Trophoblast cell (in vitro differentiated cells and primary cell): ENCODE measurements around the gene WASF1. TPM values are rescaled to one million over a fixed set of nuclear protein-coding genes. Genes with fewer than 3 reads are reported as not detected.

Source experiments
- DNase-seq, 2 donors: peaks; one replicate each; pipeline ENCODE4 v3.0.0-alpha.2; 2016
- H2AFZ ChIP-seq: 2 replicates; pipeline ENCODE4 v1.6.1; 2013; ENCODE audit warnings: low read length, moderate library complexity, mild to moderate bottlenecking; ENCODE audit not compliant: insufficient read depth, poor library complexity
- H2AK5ac ChIP-seq: 2 replicates; pipeline ENCODE4 v1.6.1; 2013; ENCODE audit warnings: mild to moderate bottlenecking, low read length
- H2BK120ac ChIP-seq: 2 replicates; pipeline ENCODE4 v1.6.1; 2013; ENCODE audit warnings: low read length, mild to moderate bottlenecking, moderate library complexity; ENCODE audit not compliant: insufficient read depth, poor library complexity
- H2BK12ac ChIP-seq: 2 replicates; pipeline ENCODE4 v1.6.1; 2013; ENCODE audit warnings: mild to moderate bottlenecking, low read length, moderate library complexity
- H2BK5ac ChIP-seq: 2 replicates; pipeline ENCODE4 v1.6.1; 2013; ENCODE audit warnings: low read length, low read depth, moderate library complexity, mild to moderate bottlenecking; ENCODE audit not compliant: poor library complexity
- H3K14ac ChIP-seq: 2 replicates; pipeline ENCODE4 v1.6.1; 2013; ENCODE audit warnings: mild to moderate bottlenecking, low read length
- H3K18ac ChIP-seq: 2 replicates; pipeline ENCODE4 v1.6.1; 2013; ENCODE audit warnings: mild to moderate bottlenecking, low read length
- H3K23ac ChIP-seq: 2 replicates; pipeline ENCODE4 v1.6.1; 2013; ENCODE audit warnings: low read length
- H3K27ac ChIP-seq: 2 replicates; pipeline ENCODE4 v1.5.1; 2013; ENCODE audit warnings: low read depth, mild to moderate bottlenecking, inconsistent platforms, low read length, moderate library complexity
- H3K27me3 ChIP-seq: 2 replicates; pipeline ENCODE4 v1.6.1; 2013; ENCODE audit warnings: inconsistent platforms, mild to moderate bottlenecking, low read length, moderate library complexity; ENCODE audit not compliant: insufficient read depth
- H3K36me3 ChIP-seq, 2 experiments: 1 replicate in 1 of 2; 2 replicates in 1 of 2; pipeline ENCODE4 v1.6.1; 2013; ENCODE audit warnings: low read length in 2 of 2, mild to moderate bottlenecking in 2 of 2, moderate library complexity in 1 of 2; ENCODE audit not compliant: insufficient read depth in 2 of 2, control insufficient read depth in 1 of 2
- H3K4ac ChIP-seq: 2 replicates; pipeline ENCODE4 v1.6.1; 2013; ENCODE audit warnings: low read depth, mild to moderate bottlenecking, low read length, moderate library complexity
- H3K4me1 ChIP-seq, 2 experiments: 1 replicate in 1 of 2; 2 replicates in 1 of 2; pipeline ENCODE4 v1.6.1; 2013; ENCODE audit warnings: low read length in 2 of 2, mild to moderate bottlenecking in 2 of 2, moderate library complexity in 1 of 2; ENCODE audit not compliant: insufficient read depth in 2 of 2, control insufficient read depth in 1 of 2
- H3K4me2 ChIP-seq: 2 replicates; pipeline ENCODE4 v1.6.1; 2013; ENCODE audit warnings: inconsistent platforms, mild to moderate bottlenecking, low read length, moderate library complexity
- H3K4me3 ChIP-seq: 2 replicates; pipeline ENCODE4 v1.5.1; 2013; ENCODE audit warnings: mild to moderate bottlenecking, low read depth, low read length, inconsistent platforms
- H3K79me1 ChIP-seq: one replicate; pipeline ENCODE4 v1.6.1; 2013; ENCODE audit warnings: low read length
- H3K79me2 ChIP-seq: 2 replicates; pipeline ENCODE4 v1.6.1; 2013; ENCODE audit warnings: low read length, mild to moderate bottlenecking; ENCODE audit not compliant: control insufficient read depth, insufficient read depth, poor library complexity
- H3K9ac ChIP-seq: 2 replicates; pipeline ENCODE4 v1.6.1; 2013; ENCODE audit warnings: mild to moderate bottlenecking, low read length
- H3K9me3 ChIP-seq: 2 replicates; pipeline ENCODE4 v1.6.1; 2013; ENCODE audit warnings: low read depth, mild to moderate bottlenecking, control low read depth, inconsistent platforms, low read length; ENCODE audit not compliant: insufficient read depth
- H4K12ac ChIP-seq: 2 replicates; pipeline ENCODE4 v1.6.1; 2013; ENCODE audit warnings: low read depth, mild to moderate bottlenecking, low read length, moderate library complexity
- H4K8ac ChIP-seq: 2 replicates; pipeline ENCODE4 v1.6.1; 2013; ENCODE audit warnings: low read depth, mild to moderate bottlenecking, low read length, moderate library complexity
- H4K91ac ChIP-seq: one replicate; pipeline ENCODE4 v1.6.1; 2013; ENCODE audit warnings: low read depth, mild to moderate bottlenecking, low read length, moderate library complexity
- WGBS: extraction: QIAGEN DNeasy Blood & Tissue Kit; methylation state at CpG from one replicate; pipeline ENCODE4 v1.1.7; 2013; ENCODE audit warnings: missing lambda C conversion rate; ENCODE audit not compliant: insufficient read length, insufficient coverage; ENCODE audit errors: extremely low coverage; 5-methylcytosine and 5-hydroxymethylcytosine counted together
- polyA plus RNA-seq: library from polyadenylated mRNA; stranded (reverse); fragments of 200-250 nt; gene quantifications from 2 replicates; pipeline ENCODE4 v1.2.3, GENCODE V29; 2013

WASF1 gene
- 69.7 and 75.3 TPM in 2 replicates for polyA plus RNA-seq

GRCh38 chr6:110179406-110180227 lies at the start of gene WASF1:
TSS of gene WASF1 (minus strand) at chr6:110179670. CDS start at chr6:110127601, 52,069 bp downstream.
- WGBS = no CpG with 5 or more reads among the region's 62 CpGs
- peak within 1 kb of the TSS; percentile 90 for H2BK120ac ChIP-seq

DNA sequence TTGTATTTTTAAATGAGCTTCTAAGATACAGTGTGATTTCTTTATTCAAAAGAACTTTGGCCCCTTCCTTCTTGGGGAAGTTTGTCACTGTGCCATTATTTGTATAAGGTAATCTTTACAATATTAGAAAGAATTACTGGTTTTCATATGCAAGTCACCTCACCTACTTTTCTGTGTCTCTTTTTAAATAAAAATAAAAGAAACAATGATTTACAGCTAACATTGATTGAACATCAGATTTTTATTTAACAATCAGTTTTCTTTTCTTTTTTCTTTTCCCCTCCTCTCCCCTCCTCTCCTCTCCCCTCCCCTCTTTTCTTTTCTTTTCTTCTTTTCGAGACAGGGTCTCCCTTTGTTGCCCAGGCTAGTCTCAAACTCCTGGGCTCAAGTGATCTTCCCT lies 46.8 kb upstream of the WASF1 start:
- no peak overlapping the region for H3K23ac ChIP-seq
- H3K9me3 ChIP-seq = no peaks in the 10 kb centered on the region
- no peak overlapping the region for H3K4ac ChIP-seq
- no peaks in the 10 kb centered on the region for H3K79me1 ChIP-seq
- H3K36me3 ChIP-seq = peaks cover 3 to 9% of the 10 kb centered on the region in 2 experiments
- H3K4me1 ChIP-seq = no peaks in the 10 kb centered on the region
- H2BK120ac ChIP-seq = no peak overlapping the region
- H3K9ac ChIP-seq = no peak overlapping the region
- H2AFZ ChIP-seq = no peak overlapping the region
- H3K27ac ChIP-seq = no peak overlapping the region
- no peak overlapping the region for H4K12ac ChIP-seq
- H3K4me3 ChIP-seq = no peak overlapping the region
- no peak for DNase-seq
- H4K91ac ChIP-seq = no peak overlapping the region
- H2BK5ac ChIP-seq = no peak overlapping the region
- H3K14ac ChIP-seq = no peak overlapping the region
- H3K18ac ChIP-seq = no peak overlapping the region
- H3K4me2 ChIP-seq = no peak overlapping the region
- no peak overlapping the region for H4K8ac ChIP-seq
- WGBS = no CpG with 5 or more reads among the region's 1 CpG
- H3K27me3 ChIP-seq = no peaks in the 10 kb centered on the region
- H3K79me2 ChIP-seq = no peaks in the 10 kb centered on the region
- no peak overlapping the region for H2BK12ac ChIP-seq
- H2AK5ac ChIP-seq = no peak overlapping the region

More at GRCh38 chr6:110179406-110180227, at the start of gene WASF1:
- Histone ChIP-seq H4K12ac (peak within 1 kb of the TSS; percentile 69), H3K27me3 (no peaks in the 10 kb centered on the region), H3K79me2 (peaks cover 16% of the 10 kb centered on the region), H4K91ac (peak within 1 kb of the TSS; percentile 91), H3K9ac (peak within 1 kb of the TSS; percentile 94), H3K36me3 (no peaks in the 10 kb centered on the region), H2BK12ac (peak within 1 kb of the TSS; percentile 62), H3K4me2 (peak within 1 kb of the TSS; percentile 71), H3K4me1 (peaks cover 6% of the 10 kb centered on the region in 2 experiments), H3K14ac (peak within 1 kb of the TSS; percentile 96), H3K4me3 (peak within 1 kb of the TSS; percentile 92), H3K9me3 (no peaks in the 10 kb centered on the region), H4K8ac (peak within 1 kb of the TSS; percentile 80), H3K18ac (peak within 1 kb of the TSS; percentile 97), H2BK5ac (peak within 1 kb of the TSS; percentile 97), H3K79me1 (peaks cover 10% of the 10 kb centered on the region), H3K23ac (no peak within 1 kb of the TSS), H3K4ac (peak within 1 kb of the TSS; percentile 50), H2AK5ac (no peak within 1 kb of the TSS), H3K27ac (peak within 1 kb of the TSS; percentile 94), H2AFZ (peak within 1 kb of the TSS; percentile 86)
- peak; percentile 97 for DNase-seq

GRCh38 chr6:110221738-110222137 lies 42.3 kb upstream of the WASF1 start:
- Histone ChIP-seq H3K79me2 (no peaks in the 10 kb centered on the region), H3K79me1 (no peaks in the 10 kb centered on the region), H3K4ac (no peak overlapping the region), H4K91ac (no peak overlapping the region), H3K9me3 (no peaks in the 10 kb centered on the region), H4K12ac (no peak overlapping the region), H3K27me3 (no peaks in the 10 kb centered on the region), H2BK5ac (no peak overlapping the region), H3K36me3 (peaks cover 6 to 14% of the 10 kb centered on the region in 2 experiments), H2AK5ac (no peak overlapping the region), H2BK12ac (no peak overlapping the region), H3K23ac (no peak overlapping the region), H3K14ac (no peak overlapping the region), H3K4me3 (no peak overlapping the region), H4K8ac (no peak overlapping the region), H2BK120ac (no peak overlapping the region), H3K18ac (no peak overlapping the region), H2AFZ (no peak overlapping the region), H3K4me2 (no peak overlapping the region), H3K27ac (no peak overlapping the region), H3K4me1 (no peaks in the 10 kb centered on the region), H3K9ac (no peak overlapping the region)
- no peak for DNase-seq

- Histone ChIP-seq H3K4me2 (no peak overlapping the region), H4K12ac (no peak overlapping the region), H4K8ac (no peak overlapping the region), H3K27ac (no peak overlapping the region), H4K91ac (no peak overlapping the region), H3K9me3 (no peaks in the 10 kb centered on the region), H3K27me3 (no peaks in the 10 kb centered on the region), H2BK5ac (no peak overlapping the region), H2AFZ (no peak overlapping the region), H2BK120ac (no peak overlapping the region), H3K4me1 (no peaks in the 10 kb centered on the region), H2BK12ac (no peak overlapping the region), H3K4ac (no peak overlapping the region), H3K79me2 (no peaks in the 10 kb centered on the region), H3K36me3 (peaks cover 6 to 22% of the 10 kb centered on the region in 2 experiments), H3K4me3 (no peak overlapping the region), H3K18ac (no peak overlapping the region), H3K14ac (no peak overlapping the region), H3K79me1 (no peaks in the 10 kb centered on the region), H3K9ac (no peak overlapping the region), H3K23ac (no peak overlapping the region), H2AK5ac (no peak overlapping the region)
- DNase-seq = no peak
- WGBS = no CpG with 5 or more reads among the region's 2 CpGs
Measured at GRCh38 chr6:110217266-110217665, 37.8 kb upstream of the WASF1 start.
